ENCODE data around the gene SYCP2L. TPM values are rescaled to one million over a fixed set of nuclear protein-coding genes. Genes with fewer than 3 reads are reported as not detected.

Gene SYCP2L
- total and polyA plus RNA-seq, 2 of the 8 experiments (the other 6 are each of a cell fraction or from before 2014, with no cell fraction given) = 1.7 to 4.2 TPM

DNA sequence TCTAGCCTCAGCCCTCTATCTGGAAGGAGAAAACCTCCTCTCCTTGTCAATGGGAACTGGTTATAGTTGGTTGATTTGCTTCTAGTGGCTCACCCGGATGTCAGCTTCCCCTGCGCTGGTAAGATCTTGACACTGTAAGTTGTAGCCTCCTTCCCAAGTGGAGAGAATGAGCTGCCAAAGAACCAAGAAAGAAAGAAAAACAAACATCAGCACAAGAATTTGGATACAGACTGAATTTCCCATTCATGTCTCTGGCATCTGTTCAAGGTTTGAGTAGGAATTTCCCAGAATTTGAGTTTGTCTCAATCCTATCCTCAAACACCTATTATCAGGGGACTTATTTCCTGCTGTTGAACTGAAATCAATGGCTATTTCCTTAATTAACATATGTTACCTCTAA is 113.1 kb downstream of the SYCP2L start:
- ChIA-PET POLR2A (ENCODE audit: partially characterized antibody) (no interaction called here), CTCF (ENCODE audit: partially characterized antibody) (interaction anchor here (0.9 to 2.2 kb wide), 3 partner anchors 39 to 48 kb away, joined by 3 to 8 read pairs (median 4); no protein-coding TSS in a partner anchor)
- H3K4me1 ChIP-seq (replicated peaks in 1 of 4; ENCODE audit: control insufficient read depth in 3 of 4, insufficient read depth in 4 of 4, low read length in 3 of 4) = peaks cover 0 to 5% (median 2%) of the 10 kb centered on the region in 4 experiments; a peak in 4 of 7 replicates

More for the DNA sequence above, 113.1 kb downstream of the SYCP2L start:
- no peak overlapping the region for H2BK12ac ChIP-seq (ENCODE audit: low read depth, low read length)
- H3K9ac ChIP-seq (replicated peaks in 1 of 4; ENCODE audit: extremely low read depth in 1 of 4, low read depth in 3 of 4, low read length in 3 of 4) = no peak overlapping the region
- H4K20me1 ChIP-seq (replicated peaks in 1 of 2; ENCODE audit: control insufficient read depth in 1 of 2, insufficient read depth in 2 of 2, low read length in 2 of 2) = no peaks in the 10 kb centered on the region
- no peak overlapping the region for H2AK5ac ChIP-seq (ENCODE audit: low read depth, low read length)
- no peaks in the 10 kb centered on the region for H3K9me3 ChIP-seq (ENCODE audit: insufficient read depth in 2 of 2, low read depth in 1 of 2, low read length in 1 of 2)
- H3K79me2 ChIP-seq (ENCODE audit: control insufficient read depth in 1 of 2, insufficient read depth in 2 of 2, low read length in 2 of 2) = no peaks in the 10 kb centered on the region
- no peak overlapping the region for H2BK15ac ChIP-seq (ENCODE audit: low read length)
- no peak overlapping the region for H4K91ac ChIP-seq (replicated peaks; ENCODE audit: insufficient read length, low read length)
- H3K4me2 ChIP-seq (ENCODE audit: insufficient read depth in 1 of 2, low read depth in 2 of 2, low read length in 2 of 2) = no peak overlapping the region
- H3K4ac ChIP-seq (replicated peaks; ENCODE audit: insufficient read length, low read depth, low read length) = no peak overlapping the region
- H3K27ac ChIP-seq (ENCODE audit: low read depth, low read length) = no peak overlapping the region
- no peak overlapping the region for H2BK5ac ChIP-seq (ENCODE audit: low read depth, low read length)
- no peak overlapping the region for H2BK20ac ChIP-seq (ENCODE audit: low read length)
- H3K18ac ChIP-seq (ENCODE audit: extremely low read depth, low read length) = no peak overlapping the region
- no peaks in the 10 kb centered on the region for H3K79me1 ChIP-seq (ENCODE audit: low read depth, low read length)
- no peaks in the 10 kb centered on the region for H3K36me3 ChIP-seq (ENCODE audit: control insufficient read depth in 2 of 4, insufficient read depth in 4 of 4, low read length in 3 of 4)
- H3K4me3 ChIP-seq (ENCODE audit: extremely low read depth in 1 of 4, insufficient read depth in 2 of 4, low read depth in 3 of 4, low read length in 4 of 4) = no peak overlapping the region
- no peaks in the 10 kb centered on the region for H3K23me2 ChIP-seq (ENCODE audit: low read depth, low read length)
- no peak overlapping the region for H3K23ac ChIP-seq (ENCODE audit: insufficient read length)
- no peak overlapping the region for H3K56ac ChIP-seq (replicated peaks; ENCODE audit: insufficient read length, low read depth, low read length)
- H2AFZ ChIP-seq (ENCODE audit: low read length) = no peak overlapping the region
- no peak overlapping the region for H2BK120ac ChIP-seq (replicated peaks; ENCODE audit: low read depth, low read length)
- H3K14ac ChIP-seq (ENCODE audit: insufficient read length) = no peak overlapping the region
- H3K27me3 ChIP-seq (replicated peaks in 1 of 4; ENCODE audit: control insufficient read depth in 3 of 4, extremely low read depth in 1 of 4, insufficient read depth in 3 of 4, low read length in 3 of 4) = no peaks in the 10 kb centered on the region
- no peak for FAIRE-seq
- H4K5ac ChIP-seq (ENCODE audit: insufficient read length, low read depth, low read length) = no peak overlapping the region
- H4K8ac ChIP-seq (ENCODE audit: extremely low read depth, insufficient read depth, low read length) = no peak overlapping the region
- no peak for TF ChIP-seq PHF8 (conservative IDR thresholded peaks at IDR 0.05; ENCODE audit: low read depth, low read length)
- TF ChIP-seq GTF2F1 (IDR thresholded peaks at IDR 0.05; ENCODE audit: borderline replicate concordance, low read depth, low read length) = no peak
- TF ChIP-seq SP1 (IDR thresholded peaks at IDR 0.05; ENCODE audit: low read depth, low read length) = no peak
- WGBS, 2 experiments (ENCODE audit: extremely low coverage in 1 of 2, insufficient coverage in 1 of 2, insufficient read length in 1 of 2, insufficient replicate concordance in 2 of 2, low coverage in 1 of 2, low lambda C conversion rate in 2 of 2, missing lambda C conversion rate in 1 of 2) = 95% methylated on average over 2 of the region's 2 CpGs; no CpG with 5 or more reads in 1 of the 2 experiments
- DNase-seq (ENCODE audit: low read depth in 1 of 2, low spot score in 2 of 2) = no peak
